SK-N-MC (cell line): ENCODE measurements around the gene WDCP.

Experiments used
- EZH2 ChIP-seq: fragments of 200-600 bp; sonication (generic); IDR thresholded peaks from one replicate; pipeline ENCODE4 v1.6.1; 2017; ENCODE audit warnings: antibody characterized with exemption
- FOXP2 ChIP-seq: optimal IDR thresholded peaks from 2 replicates; pipeline ENCODE3; 2011; ENCODE audit warnings: mild to moderate bottlenecking, moderate library complexity; ENCODE audit not compliant: insufficient read depth; ENCODE audit errors: extremely low read length, control extremely low read depth
- POLR2AphosphoS5 ChIP-seq: IDR thresholded peaks from 2 replicates; pipeline ENCODE4 v1.6.1; 2012; ENCODE audit warnings: mild to moderate bottlenecking, low read depth, low read length, borderline replicate concordance

- TF ChIP-seq FOXP2 (no peak), POLR2AphosphoS5 (no peak), EZH2 (no peak)
Measured at GRCh38 chr2:24045511-24046508, 1.4 kb downstream of the WDCP start.
